HTERT RPE-1 (cell line): ENCODE results near the gene COL25A1.
"Not testable (repeated sequence)": the region's sequence is repeated elsewhere in the genome, so short reads cannot be mapped to it uniquely, and the experiment has no call there.

ENCODE experiments used
- in situ Hi-C: fragments of 300-500 bp; cut with MboI; formaldehyde crosslinking; loops from 4 replicates; pipeline ENCODE4 v1.14.3; 2020; ENCODE audit warnings: low sequenced_read_pairs

Gene COL25A1

DNA sequence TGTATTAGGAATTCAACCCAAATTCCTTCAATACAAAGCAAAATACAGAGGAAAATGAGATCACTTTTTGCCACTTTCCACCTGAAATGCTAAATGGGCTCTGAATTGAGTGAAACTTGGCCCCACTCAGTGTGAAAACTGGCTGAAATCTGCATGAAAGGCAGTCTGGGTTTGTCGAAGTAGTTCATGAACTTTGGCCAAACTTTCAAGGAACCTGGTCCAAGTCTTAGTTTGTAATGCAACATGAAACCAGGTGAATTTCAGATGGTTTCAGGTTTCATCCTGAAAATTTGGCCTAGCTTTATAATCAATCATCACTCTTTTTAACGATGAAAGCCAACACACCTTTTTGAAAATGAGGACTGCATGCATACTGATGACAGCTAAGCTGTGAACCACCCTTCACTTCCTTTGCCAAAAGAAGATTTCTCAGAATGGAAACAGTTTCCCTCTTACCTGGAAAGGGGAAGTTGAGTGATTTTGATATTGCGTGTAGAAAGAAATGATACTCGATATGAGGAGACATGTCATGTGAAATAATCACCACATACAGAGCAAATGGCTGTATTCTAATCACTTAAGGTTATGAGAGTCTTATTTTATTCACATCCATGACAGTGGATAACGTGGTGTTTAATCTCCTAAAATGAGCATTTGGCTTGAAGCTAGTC lies 329.7 kb downstream of the COL25A1 start:
- in situ Hi-C loops, result no loop called here

DNA sequence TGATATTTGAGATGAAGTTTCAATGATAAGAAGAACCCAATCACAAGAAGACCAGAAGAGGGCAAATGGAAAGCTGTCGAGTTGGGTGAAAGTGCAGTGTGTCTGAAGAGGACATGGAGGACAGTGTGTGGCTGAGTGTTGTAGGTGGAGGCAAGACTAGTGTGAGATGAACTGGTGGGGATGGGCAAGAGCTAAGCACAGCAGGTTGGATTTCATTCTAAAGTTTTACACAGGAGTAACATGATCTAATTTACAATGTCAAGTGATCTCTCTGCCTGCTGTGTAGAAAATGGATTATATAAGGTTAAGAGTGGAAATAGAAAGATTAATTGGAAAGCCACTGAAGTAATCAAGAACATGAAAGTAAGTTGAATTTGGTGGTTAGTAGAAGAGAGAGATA lies 331.0 kb downstream of the COL25A1 start:
- in situ Hi-C loops, result no loop called here

DNA sequence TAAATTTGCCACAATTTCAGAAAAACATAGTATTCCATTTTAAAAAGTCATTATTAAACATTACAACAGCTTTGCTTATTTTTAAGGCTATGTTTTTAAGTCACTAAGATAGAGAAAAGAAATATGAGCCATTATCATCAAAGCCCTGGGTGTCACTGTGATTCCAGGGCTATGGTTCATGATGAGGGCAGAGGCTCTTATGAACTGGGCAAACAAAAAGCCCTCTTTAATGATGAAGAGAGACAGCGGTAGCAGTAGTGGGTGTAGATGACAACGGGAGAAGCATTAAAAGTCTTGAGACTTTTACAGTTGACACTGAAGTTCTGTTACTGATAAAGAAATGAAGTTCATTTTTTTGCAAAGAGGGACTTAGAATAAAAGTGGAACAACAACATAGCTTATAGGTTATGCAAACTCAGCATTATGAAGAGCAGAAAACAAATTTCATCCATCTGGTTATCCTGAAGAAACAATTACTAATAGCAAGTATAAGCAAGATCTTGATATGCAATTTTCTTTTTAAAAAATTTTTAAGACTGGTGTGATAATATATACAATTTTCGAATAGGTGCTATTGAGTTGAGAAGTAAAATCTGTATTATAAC lies 336.9 kb downstream of the COL25A1 start:
- in situ Hi-C loops, result no loop called here

DNA sequence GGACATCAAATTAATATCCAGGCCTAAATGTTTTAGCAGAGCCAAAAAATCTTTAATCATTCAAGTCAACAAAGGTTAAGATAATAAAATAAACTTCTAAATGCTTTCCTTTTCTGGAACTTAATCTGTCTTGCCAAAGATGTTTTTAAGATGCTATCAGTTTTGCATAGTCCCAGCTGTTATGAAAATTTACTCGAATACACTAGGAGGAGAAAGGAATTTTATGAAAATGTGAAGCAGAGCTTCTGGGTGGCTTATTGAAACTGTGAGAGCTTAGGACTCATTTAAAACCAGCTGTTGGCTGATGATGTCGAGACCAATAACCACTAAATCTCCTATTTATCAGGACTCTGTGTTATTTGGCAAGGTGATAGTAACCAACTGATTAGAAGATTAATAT lies 337.4 kb downstream of the COL25A1 start:
- in situ Hi-C loops, result no loop called here

DNA sequence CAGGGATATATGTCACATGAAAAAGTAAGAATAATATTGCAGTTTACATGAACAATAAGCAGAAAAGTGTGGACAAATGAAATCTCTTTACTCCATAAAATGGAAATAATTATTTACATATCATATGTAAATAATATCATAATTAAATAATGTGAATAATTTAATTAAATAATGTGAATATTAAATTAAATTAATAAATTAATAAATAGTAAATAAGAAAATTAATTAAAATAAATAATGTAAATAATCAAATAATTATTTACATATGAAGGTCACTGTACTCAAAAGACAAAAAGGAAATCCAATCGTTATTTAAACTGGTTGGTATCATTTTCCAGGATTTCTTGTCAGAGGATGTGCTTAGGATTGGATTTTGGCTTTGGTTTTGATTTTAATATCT lies 338.5 kb downstream of the COL25A1 start:
- in situ Hi-C loops, result no loop called here

DNA sequence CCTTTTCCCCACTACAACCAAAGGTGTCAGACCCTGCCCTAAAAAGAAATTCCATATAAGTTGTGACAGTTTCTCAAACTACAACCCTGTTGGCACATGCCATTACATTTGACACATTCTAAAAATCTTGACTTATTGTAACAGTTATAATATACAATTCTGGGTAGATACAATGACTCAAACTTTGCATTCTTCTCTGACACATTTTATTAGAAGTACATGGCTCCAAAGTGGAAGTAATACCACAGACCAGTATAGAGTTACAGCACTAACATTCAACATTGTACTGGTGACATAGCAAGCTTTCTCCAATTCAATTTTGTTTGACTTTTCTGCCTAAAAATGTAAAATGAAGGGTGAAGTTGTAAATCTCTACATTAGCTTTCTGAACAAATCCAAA lies 343.0 kb downstream of the COL25A1 start:
- in situ Hi-C loops, result no loop called here

DNA sequence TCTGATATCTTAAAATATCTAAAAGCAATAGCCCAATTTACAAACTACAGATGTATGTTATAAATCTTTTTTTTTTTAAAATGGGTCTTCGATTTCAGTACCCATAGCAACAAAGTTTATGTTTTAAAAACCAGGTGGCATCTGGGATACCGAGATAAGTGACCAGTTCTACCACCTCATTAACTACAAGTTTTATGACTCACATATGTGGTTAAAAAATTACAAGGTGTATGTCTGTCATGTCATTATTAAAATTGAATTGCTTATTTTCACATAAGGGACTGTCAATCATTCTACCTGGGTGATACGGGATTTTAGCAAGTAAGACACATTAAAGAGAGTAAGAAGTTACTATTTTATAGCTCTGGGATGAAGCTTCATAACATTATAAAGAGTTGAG lies 347.6 kb downstream of the COL25A1 start:
- in situ Hi-C loops, result no loop called here

DNA sequence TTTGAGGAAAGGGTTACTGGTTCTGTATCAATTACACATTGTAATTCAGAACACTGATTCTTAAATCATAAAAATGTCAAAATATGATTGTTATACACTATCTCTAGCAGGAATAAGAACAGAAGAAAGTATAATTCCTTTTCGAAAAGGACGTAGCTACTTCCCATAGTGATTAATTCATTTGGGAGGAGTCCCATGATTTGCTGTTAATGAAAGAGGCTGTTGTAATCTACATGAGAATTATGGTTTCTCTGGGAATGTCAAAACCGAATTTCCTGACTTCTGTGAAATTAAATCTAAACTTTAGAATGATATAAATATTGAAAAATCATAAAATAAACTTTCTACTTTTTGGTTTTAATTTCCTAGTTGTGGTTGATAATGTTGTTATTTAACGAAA lies 348.5 kb downstream of the COL25A1 start:
- in situ Hi-C loops, result no loop called here

DNA sequence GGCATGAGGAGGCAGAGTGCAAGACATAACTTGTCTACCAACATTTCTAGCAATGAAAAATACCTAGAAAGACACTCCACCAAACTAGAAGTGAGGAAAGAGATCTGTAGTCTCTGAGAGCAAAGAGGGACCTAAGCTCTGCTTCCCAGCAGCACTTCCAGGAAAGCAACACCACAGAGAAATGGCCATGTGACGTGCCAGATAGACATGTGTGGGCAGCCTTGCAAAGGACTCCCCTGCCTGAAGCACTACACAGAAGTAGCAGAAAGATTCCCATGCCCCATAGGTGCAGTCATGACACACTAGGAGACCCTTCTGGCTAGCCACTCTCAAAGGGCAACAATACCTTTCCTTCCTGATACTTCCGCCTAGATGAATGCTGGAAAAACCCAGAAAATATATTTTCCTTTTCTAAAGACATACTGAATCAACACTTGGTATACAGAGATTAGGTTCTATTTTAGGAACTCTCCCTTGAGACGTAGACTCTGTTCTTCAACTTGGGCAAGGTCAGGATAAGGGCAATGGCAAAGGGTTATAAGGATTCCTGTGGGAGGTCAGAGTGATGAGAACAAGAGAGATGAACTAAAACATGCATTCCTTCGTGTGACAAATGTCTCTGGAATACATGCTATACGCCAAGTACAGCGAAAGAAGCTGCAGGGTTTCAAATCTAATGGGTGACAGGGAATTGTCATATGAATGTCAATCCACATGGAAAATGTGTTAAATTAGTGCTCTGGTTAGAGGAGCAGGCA lies 352.1 kb downstream of the COL25A1 start:
- in situ Hi-C loops, result no loop called here

DNA sequence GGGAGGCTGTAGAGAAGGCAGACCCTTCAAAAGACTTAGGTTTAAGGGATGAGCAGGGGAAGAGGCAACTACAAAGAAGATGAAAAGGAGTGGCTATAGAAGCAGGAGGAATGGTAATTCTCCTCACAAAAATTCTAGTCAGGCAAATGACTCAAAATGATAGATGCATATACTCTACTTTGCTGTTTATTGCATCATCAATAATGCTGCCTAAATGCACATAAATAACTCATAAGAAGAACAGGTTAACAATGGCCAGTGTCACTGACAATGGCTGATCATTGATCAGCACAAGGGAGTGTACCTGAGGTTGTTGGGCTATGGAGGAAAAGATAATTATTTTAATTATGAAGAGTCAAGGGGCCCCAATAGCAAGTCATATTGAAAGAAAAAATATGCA lies 354.9 kb downstream of the COL25A1 start:
- in situ Hi-C loops, result no loop called here

DNA sequence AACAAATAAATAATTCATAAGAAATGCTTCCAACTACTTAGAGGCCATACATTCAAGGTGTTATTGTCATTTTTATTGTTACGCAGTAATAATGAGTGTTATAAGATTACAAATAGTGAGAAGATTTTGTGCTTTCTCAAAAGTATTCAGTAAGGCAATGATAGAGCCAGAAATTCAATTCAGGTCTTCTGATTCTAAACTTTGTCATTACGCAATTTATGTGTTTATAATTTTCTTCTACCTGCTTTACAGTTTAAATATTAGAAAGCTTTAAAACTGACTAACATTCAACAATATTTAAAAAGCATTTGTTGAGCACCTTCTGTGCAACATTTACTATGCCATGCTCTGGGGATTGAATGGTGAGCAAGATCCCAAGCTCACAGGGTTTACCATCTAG lies 356.2 kb downstream of the COL25A1 start:
- in situ Hi-C loops, result no loop called here

DNA sequence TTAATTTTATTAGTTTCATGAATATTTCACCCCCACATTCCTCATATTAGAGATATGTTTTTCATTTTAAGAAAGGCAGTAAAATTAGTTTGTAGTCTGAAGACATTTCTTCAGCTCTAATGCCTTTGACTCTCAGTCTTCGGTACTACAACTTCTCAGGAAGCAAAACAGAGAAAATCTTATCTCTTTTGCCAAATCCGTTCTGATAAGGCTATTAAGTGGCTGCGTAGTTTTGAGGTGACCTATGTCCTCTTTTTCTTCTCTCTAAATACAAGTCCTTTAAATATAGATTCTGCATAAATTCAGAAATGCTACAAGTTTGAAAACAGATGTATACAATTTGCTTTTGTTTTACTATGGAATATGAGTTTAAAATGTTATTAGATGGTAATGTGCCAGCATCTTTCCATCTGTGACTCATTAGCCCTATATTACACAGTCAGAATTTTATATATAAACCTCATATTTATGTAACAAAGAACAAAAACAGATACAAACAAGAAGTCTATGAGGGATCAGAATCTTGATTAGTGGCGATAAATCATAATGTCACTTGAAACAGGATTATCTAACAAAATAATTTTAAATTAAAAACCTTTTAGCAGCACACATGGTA lies 358.4 kb downstream of the COL25A1 start:
- in situ Hi-C loops, result no loop called here

DNA sequence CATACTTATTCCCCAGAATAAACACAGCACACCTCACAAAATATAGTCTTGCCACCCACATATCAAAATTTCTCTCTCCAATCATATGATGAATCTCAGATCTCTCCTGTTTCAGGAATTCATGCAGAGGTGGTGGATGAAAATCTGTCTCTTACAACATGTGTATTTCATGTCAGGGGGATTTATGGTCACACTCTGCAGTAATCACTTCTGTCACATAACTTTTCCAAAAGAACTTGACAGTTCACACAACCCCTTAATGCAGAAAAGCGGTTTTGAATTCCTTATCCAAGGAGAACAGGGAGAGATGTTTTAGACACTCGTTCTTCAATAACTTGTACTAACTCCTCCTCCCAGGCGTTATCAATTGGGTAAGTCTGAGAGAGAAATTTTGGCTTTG lies 359.1 kb downstream of the COL25A1 start:
- in situ Hi-C loops, result no loop called here

DNA sequence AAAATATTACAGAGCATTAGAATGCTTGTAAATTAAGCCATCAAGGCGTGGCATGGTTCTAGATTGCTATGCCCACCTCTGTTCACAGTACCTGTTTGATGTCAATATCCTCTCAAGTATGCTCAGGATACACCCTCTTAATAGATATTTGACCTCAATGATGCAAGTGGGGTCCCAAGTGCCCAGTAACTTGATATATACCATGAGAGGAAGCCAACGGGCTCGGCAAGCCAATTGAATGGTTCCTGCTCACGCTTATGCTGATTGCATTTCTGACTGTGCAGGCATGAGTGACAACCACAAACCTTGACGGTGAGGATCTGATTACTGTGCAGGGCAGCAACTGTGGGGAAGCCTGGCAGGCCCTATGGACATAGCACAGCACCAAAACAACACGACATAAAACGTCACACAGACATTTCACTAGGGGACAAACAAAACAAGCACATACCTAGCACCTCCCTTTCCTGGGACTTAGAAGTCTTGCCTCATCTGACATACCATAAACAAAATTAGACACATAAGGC lies 360.5 kb downstream of the COL25A1 start:
- in situ Hi-C loops, result no loop called here

DNA sequence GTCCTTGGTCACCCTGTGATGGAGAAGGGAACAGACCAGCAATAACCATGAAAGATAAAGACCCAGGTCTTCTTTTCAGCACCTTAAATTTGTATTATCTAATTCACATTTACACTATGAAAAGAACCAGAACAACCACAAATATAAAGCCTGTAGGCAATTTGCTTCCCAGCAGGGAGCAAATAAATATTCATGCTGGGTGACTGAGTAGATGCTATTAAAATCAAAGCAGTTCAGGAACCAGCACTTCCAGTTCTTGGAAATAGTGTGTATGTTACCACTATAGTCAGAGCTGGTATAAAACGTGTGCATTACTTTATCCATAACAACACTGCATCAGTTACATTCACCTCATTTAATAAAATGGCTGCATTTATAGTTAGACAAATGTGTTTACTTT lies 361.8 kb downstream of the COL25A1 start:
- in situ Hi-C loops, result no loop called here

DNA sequence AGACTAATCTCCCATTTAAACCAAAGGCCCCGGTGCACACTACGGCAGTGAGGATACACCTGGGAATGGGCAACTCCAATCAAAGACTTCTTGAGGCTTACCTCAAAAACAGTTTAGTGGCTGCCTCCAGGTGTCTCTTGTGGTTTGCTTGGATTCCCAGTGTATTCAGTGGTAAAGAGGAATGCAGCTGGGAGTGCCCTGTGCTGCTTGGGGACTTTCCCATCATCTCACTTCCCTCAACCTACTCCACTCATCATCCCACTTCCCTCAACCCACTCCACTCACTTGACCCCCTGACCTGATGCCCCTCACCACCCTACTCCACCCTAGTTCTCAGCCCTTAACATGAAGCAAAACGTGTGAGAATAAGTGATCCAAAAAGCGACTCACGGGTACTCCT lies 362.3 kb downstream of the COL25A1 start:
- in situ Hi-C loops, result no loop called here

DNA sequence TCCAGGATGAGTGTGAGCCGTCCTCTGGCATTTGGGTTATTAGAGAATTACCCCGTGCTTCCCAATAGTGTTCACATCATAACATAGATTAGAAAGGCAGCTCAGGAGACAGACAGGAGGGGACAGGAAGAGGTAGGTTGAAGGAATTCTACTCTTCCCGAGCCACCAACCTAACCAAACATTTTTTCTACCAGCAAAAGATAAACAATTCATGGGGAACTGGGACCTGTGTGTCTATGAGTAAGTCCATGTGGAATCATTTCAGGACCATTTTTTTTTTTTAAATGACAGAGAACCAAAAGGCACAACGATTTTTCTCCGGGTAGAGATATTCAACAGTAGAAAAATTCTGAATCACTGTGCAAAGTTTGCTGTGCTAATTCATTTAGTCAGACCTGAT lies 365.4 kb downstream of the COL25A1 start:
- in situ Hi-C loops, result no loop called here

DNA sequence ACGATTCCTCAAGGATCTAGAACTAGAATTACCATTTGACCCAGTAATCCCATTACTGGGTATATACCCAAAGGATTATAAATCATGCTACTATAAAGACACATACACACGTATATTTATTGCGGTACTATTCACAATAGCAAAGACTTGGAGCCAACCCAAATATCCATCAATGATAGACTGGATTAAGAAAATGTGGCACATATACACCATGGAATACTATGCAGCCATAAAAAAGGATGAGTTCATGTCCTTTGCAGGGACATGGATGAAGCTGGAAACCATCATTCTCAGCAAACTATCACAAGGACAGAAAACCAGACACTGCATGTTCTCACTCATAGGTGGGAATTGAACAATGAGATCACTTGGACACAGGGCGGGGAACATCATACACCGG lies 368.5 kb downstream of the COL25A1 start:
- in situ Hi-C loops, result not testable (repeated sequence)

DNA sequence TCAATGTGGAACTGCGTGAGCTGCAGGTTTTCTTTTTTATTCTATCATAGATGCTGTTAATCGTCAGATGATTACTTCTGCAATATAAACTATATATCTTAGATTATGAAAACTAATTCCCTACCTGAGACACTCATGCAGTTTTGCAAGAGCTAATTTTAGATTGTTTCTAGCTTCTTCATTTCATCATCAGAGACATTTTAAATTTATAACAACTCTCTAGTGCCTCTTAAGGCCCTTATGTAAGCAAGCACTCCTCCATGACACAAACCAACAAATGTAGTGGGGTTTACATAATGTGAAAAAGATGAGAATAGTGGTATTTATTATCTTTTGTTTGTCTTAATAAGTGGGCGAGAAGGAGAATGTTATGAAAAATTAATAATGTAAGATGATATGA lies 369.4 kb downstream of the COL25A1 start:
- in situ Hi-C loops, result no loop called here

DNA sequence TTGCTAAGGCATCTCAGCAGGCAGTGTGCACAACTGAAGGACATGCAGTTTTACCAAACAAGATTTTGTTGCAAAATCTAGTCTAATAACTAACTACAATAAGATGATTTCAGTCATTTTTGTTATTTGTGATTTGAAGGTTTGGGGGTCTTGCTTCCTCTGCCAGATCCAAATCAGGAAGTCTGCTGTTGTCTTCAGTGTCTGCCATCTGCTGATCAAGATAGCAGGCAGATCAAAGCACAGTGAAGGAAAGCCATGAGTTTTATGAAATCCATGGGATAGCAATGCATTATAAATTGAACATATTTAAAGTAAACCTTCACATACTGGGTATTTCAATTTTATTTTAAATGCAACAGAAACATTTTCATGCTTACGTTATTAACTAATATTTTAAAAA lies 370.5 kb downstream of the COL25A1 start:
- in situ Hi-C loops, result no loop called here

DNA sequence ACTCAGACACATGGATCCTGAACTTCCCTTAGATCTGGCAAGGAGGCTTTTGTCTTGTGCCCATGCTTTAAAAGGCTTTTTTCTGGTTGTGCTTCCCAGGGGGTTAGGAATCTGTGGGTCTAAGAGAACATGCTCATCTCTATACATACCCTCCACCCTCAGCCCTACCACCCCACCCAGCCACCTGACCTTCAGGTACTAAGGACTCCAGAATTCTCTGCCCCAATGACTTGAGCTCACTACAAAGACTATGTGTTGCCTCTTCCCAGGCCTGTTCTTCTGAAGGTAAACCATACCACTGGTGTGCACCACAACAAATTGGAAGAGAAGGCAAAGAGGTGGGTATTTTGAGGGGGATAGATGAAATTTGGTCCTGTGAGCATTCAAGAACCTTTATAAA lies 372.3 kb downstream of the COL25A1 start:
- in situ Hi-C loops, result no loop called here

DNA sequence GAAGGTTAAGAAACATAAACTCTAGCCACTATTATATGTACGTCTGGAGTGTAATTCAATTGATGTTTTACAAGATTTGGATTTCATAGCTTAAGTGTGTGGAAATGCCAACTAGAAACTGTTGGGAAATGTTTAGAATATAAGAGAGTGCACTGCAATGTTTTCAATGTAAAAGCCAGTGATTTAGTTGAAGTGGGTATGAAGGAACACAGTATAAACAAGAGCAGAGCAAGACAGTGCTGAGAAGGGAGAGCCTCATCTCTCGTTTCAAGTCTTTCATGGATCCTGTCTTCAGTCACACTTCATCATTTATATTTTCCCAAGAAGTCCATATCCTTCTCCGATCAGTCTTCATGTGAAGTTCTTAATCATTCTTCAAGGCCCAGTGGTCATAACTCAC lies 375.7 kb downstream of the COL25A1 start:
- in situ Hi-C loops, result no loop called here
